ENCODE data around the gene GTF2A1. TPM values are rescaled to one million over a fixed set of nuclear protein-coding genes. Genes with fewer than 3 reads are reported as not detected.
A peak's percentile ranks its signal among the peaks of the same experiment; 100 is the strongest.

GTF2A1 gene
- total RNA-seq, 4 donors from 2014 or later = 20.4 to 38.3 (median 33.2) TPM

GRCh38 chr14:81169267-81169666 is 51.5 kb downstream of the GTF2A1 start:
- no peaks in the 10 kb centered on the region for H3K27me3 ChIP-seq
- H3K36me3 ChIP-seq = no peaks in the 10 kb centered on the region
- H3K9me3 ChIP-seq = no peaks in the 10 kb centered on the region
- DNase-seq = no peak
- ATAC-seq = no peak
- in situ Hi-C loops (cut with MboI; ENCODE audit: low sequenced_read_pairs in 4 of 4) = loop anchor here in 3 of 4 donors (10.0 kb wide), 1 partner anchor 174 kb away; no protein-coding TSS in a partner anchor
- H3K27ac ChIP-seq = peak overlapping the region; percentile 91 to 96 (median 94)
- TF ChIP-seq POLR2A (IDR thresholded peaks at IDR 0.05) (no peak), CTCF (IDR thresholded peaks at IDR 0.05 in 4 of 5, conservative IDR thresholded peaks at IDR 0.05 in 1 of 5) (no peak)
- intact Hi-C loops (cut with DNase I; ENCODE audit: low total_unique reads) = no loop called here
- H3K4me3 ChIP-seq = peak overlapping the region; percentile 61 to 85 (median 74)
- peaks cover 16 to 20% of the 10 kb centered on the region in 2 donors for H3K4me1 ChIP-seq

GRCh38 chr14:81166121-81166520 is 54.6 kb downstream of the GTF2A1 start:
- intact Hi-C loops (cut with DNase I; ENCODE audit: low total_unique reads) (no loop called here), in situ Hi-C loops (cut with MboI; ENCODE audit: low sequenced_read_pairs in 4 of 4) (loop anchor here in 3 of 4 donors (10.0 kb wide), 1 partner anchor 171 kb away; no protein-coding TSS in a partner anchor)
- Histone ChIP-seq H3K27ac (no peak overlapping the region), H3K27me3 (no peaks in the 10 kb centered on the region), H3K9me3 (no peaks in the 10 kb centered on the region), H3K36me3 (no peaks in the 10 kb centered on the region), H3K4me1 (peaks cover 10 to 14% of the 10 kb centered on the region in 2 donors), H3K4me3 (no peak overlapping the region)
- DNase-seq (no peak), ATAC-seq (no peak)
- TF ChIP-seq CTCF (IDR thresholded peaks at IDR 0.05 in 4 of 5, conservative IDR thresholded peaks at IDR 0.05 in 1 of 5) = no peak
- no peak for TF ChIP-seq POLR2A (IDR thresholded peaks at IDR 0.05)

GRCh38 chr14:81165188-81165587 is 55.6 kb downstream of the GTF2A1 start:
- no peaks in the 10 kb centered on the region for H3K9me3 ChIP-seq
- peaks cover 5 to 9% of the 10 kb centered on the region in 2 donors for H3K4me1 ChIP-seq
- H3K27ac ChIP-seq = no peak overlapping the region
- in situ Hi-C loops (cut with MboI; ENCODE audit: low sequenced_read_pairs in 4 of 4) = loop anchor here in 3 of 4 donors (10.0 kb wide), 1 partner anchor 170 kb away; no protein-coding TSS in a partner anchor
- DNase-seq = no peak
- no peaks in the 10 kb centered on the region for H3K36me3 ChIP-seq
- TF ChIP-seq CTCF (IDR thresholded peaks at IDR 0.05 in 4 of 5, conservative IDR thresholded peaks at IDR 0.05 in 1 of 5) (no peak), POLR2A (IDR thresholded peaks at IDR 0.05) (no peak)
- H3K4me3 ChIP-seq = no peak overlapping the region
- ATAC-seq = no peak
- H3K27me3 ChIP-seq = no peaks in the 10 kb centered on the region
- intact Hi-C loops (cut with DNase I; ENCODE audit: low total_unique reads) = no loop called here

- intact Hi-C loops (cut with DNase I; ENCODE audit: low total_unique reads) (no loop called here), in situ Hi-C loops (cut with MboI; ENCODE audit: low sequenced_read_pairs in 4 of 4) (loop anchor here in 3 of 4 donors (10.0 kb wide), 1 partner anchor 169 kb away; no protein-coding TSS in a partner anchor)
- peak in 1 of 2 donors; percentile 40 for DNase-seq
- H3K27me3 ChIP-seq = no peaks in the 10 kb centered on the region
- ATAC-seq = peak; percentile 79 to 85
- H3K4me1 ChIP-seq = peaks cover 2% of the 10 kb centered on the region in 2 donors
- no peak overlapping the region for H3K27ac ChIP-seq
- TF ChIP-seq CTCF (IDR thresholded peaks at IDR 0.05 in 4 of 5, conservative IDR thresholded peaks at IDR 0.05 in 1 of 5) = peak in 3 of 5 experiments; percentile 11 to 46 (median 30)
- TF ChIP-seq POLR2A (IDR thresholded peaks at IDR 0.05) = no peak
- no peaks in the 10 kb centered on the region for H3K9me3 ChIP-seq
- H3K4me3 ChIP-seq = no peak overlapping the region
- H3K36me3 ChIP-seq = no peaks in the 10 kb centered on the region
These were observed 56.5 kb downstream of the GTF2A1 start for GRCh38 chr14:81164167-81164774.
